Keratinocyte (primary cell): ENCODE measurements around the gene PRXL2A. TPM values are rescaled to one million over a fixed set of nuclear protein-coding genes. Genes with fewer than 3 reads are reported as not detected.
A peak's percentile ranks its signal among the peaks of the same experiment; 100 is the strongest.

Experiments
- DNase-seq: peaks from one replicate; pipeline ENCODE4 v3.0.0-alpha.2; 2011; ENCODE audit warnings: low read depth, missing footprints, low spot score
- FAIRE-seq: peaks from 2 replicates; lab custom pipeline; 2011; peaks lifted over from hg19 to GRCh38; lab: Jason Lieb, UNC
- H2AFZ ChIP-seq: 2 replicates; pipeline ENCODE4 v1.6.0; 2012; ENCODE audit warnings: low read length, control low read depth, inconsistent platforms; ENCODE audit not compliant: control insufficient read depth
- H3K27ac ChIP-seq: 2 replicates; pipeline ENCODE4 v1.5.1; 2011; ENCODE audit warnings: low read length; ENCODE audit not compliant: control insufficient read depth, insufficient read depth
- H3K27me3 ChIP-seq: 3 replicates; pipeline ENCODE4 v1.6.0; 2011; ENCODE audit warnings: low read length; ENCODE audit not compliant: control insufficient read depth, insufficient read depth; ENCODE audit errors: extremely low read depth
- H3K36me3 ChIP-seq, 2 experiments: 2 replicates in 1 of 2; 3 replicates in 1 of 2; pipeline ENCODE4 v1.5.1; 2011; ENCODE audit warnings: low read length in 2 of 2, mild to moderate bottlenecking in 1 of 2; ENCODE audit not compliant: control insufficient read depth in 2 of 2, insufficient read depth in 2 of 2; ENCODE audit errors: extremely low read depth in 1 of 2
- H3K4me1 ChIP-seq: 3 replicates; pipeline ENCODE4 v1.5.1; 2011; ENCODE audit warnings: low read length; ENCODE audit not compliant: control insufficient read depth, insufficient read depth; ENCODE audit errors: extremely low read depth
- H3K4me2 ChIP-seq: 3 replicates; pipeline ENCODE4 v1.6.0; 2011; ENCODE audit warnings: low read depth, low read length; ENCODE audit not compliant: control insufficient read depth, insufficient read depth; ENCODE audit errors: extremely low read depth
- H3K4me3 ChIP-seq, 3 experiments: fragments of 200-600 bp in 1 of 3; sonication (generic) in 1 of 3; 2 replicates in 2 of 3; 3 replicates in 1 of 3; pipeline ENCODE4 v1.5.1; 2011 to 2016; ENCODE audit warnings: low read length in 3 of 3, mild to moderate bottlenecking in 3 of 3, control low read depth in 2 of 3, inconsistent platforms in 1 of 3, low read depth in 1 of 3, mixed read lengths in 1 of 3, mixed run types in 1 of 3, moderate library complexity in 1 of 3; ENCODE audit not compliant: control insufficient read depth in 2 of 3, insufficient read depth in 2 of 3; ENCODE audit errors: extremely low read depth in 1 of 3
- H3K79me2 ChIP-seq: 2 replicates; pipeline ENCODE4 v1.6.0; 2012; ENCODE audit warnings: low read length; ENCODE audit not compliant: control insufficient read depth, insufficient read depth
- H3K9ac ChIP-seq: 3 replicates; pipeline ENCODE4 v1.6.0; 2011; ENCODE audit warnings: low read length; ENCODE audit not compliant: control insufficient read depth, insufficient read depth; ENCODE audit errors: extremely low read depth
- H3K9me1 ChIP-seq: 3 replicates; pipeline ENCODE4 v1.6.0; 2011; ENCODE audit warnings: low read length; ENCODE audit not compliant: control insufficient read depth, insufficient read depth; ENCODE audit errors: extremely low read depth
- H3K9me3 ChIP-seq: 2 replicates; pipeline ENCODE4 v1.5.1; 2012; ENCODE audit warnings: low read depth, low read length; ENCODE audit not compliant: control insufficient read depth
- H4K20me1 ChIP-seq: 3 replicates; pipeline ENCODE4 v1.6.0; 2011; ENCODE audit warnings: low read length; ENCODE audit not compliant: control insufficient read depth, insufficient read depth; ENCODE audit errors: extremely low read depth
- EZH2 ChIP-seq: IDR thresholded peaks from one replicate; pipeline ENCODE4 v1.6.1; 2012; ENCODE audit warnings: inconsistent platforms, mild to moderate bottlenecking, low read length, moderate library complexity
- dilution Hi-C: fragments of 300-500 bp; cut with MboI; formaldehyde crosslinking; loops from one replicate; pipeline ENCODE4 v1.7.0; 2020; ENCODE audit warnings: low sequenced_read_pairs; ENCODE audit not compliant: extremely low pct_ligation_motif_present
- polyA plus RNA-seq, 5 experiments: library from polyadenylated mRNA; depleted of rRNA in 3 of 5; stranded (reverse) in 3 of 5; stranded (forward) in 1 of 5; unstranded in 1 of 5; fragments of >200 nt; gene quantifications; 1 replicate in 1 of 5; 2 replicates in 3 of 5; 3 replicates in 1 of 5; pipeline versions ENCODE4 v1.2.1 to v1.2.3, GENCODE V29; 2011 to 2012; ENCODE audit warnings: missing spikeins in 2 of 5, low read depth in 1 of 5, low replicate concordance in 1 of 5
- TF ChIP-seq, protein P1 (sequence below), 3 experiments: IDR thresholded peaks in 1 of 3; conservative IDR thresholded peaks in 1 of 3; optimal IDR thresholded peaks in 1 of 3; 2 replicates in 2 of 3; 3 replicates in 1 of 3; pipeline versions ENCODE3 to v1.5.1; 2011; ENCODE audit warnings: low read length in 3 of 3, mild to moderate bottlenecking in 3 of 3, moderate library complexity in 2 of 3, control low read depth in 1 of 3, inconsistent platforms in 1 of 3; ENCODE audit not compliant: insufficient read depth in 2 of 3; ENCODE audit errors: extremely low read depth in 1 of 3

The PRXL2A gene
- polyA plus RNA-seq, 1 donor (not counting 4 experiments of a cell fraction or from before 2014, with no cell fraction given): 71.6 TPM

DNA sequence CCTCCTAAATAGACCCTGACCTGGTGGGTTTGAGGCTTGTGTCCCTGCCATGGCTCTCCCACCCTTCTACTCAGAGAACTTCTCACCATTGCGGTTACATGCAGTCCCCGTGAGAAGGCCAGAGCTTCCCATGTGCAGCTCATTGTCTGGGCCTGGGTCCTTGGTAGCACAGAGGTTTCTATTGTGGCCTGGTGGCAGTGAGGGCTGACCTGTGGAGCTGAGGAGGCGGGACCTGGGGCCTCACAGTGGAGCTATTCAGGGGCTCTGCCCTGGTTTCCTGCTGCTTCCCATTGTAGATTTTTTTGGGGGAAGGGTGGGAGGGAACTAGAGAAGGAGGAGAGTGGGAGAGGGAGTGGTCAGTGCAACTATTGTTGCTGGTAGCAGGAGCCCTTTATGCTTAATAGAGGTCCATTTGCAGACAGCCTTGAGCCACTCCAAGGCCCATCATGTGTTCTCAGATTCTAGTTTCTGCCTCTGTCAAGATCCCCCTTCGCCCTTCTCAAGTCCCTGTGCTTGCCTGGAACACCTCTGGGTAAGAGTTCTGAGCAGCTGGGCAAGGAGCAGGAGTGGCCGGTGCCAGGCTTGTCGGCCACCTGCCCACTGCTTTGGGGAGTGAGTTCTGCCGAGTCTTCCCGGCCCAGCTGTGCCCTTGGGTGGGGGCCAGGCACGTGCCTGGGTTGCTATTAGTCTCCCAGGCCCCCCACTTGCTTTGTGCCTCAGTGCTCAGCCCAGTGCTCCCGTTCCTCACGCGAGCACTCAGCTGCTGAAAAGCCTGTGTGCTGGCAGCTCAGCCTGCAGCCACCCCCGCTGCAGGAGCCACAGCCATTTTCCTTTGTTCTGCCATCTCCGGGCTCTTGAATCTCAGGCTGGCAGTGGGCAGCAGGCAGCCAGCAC is 56.5 kb downstream of the PRXL2A start:
- no peak overlapping the region for H2AFZ ChIP-seq
- no peaks in the 10 kb centered on the region for H3K9me3 ChIP-seq
- peaks cover 98% of the 10 kb centered on the region for H3K4me1 ChIP-seq
- peak overlapping the region; percentile 35 for H3K4me2 ChIP-seq
- H3K36me3 ChIP-seq: peaks cover 15 to 24% of the 10 kb centered on the region in 2 experiments
- H3K9me1 ChIP-seq: peaks cover 10% of the 10 kb centered on the region
- no peak for TF ChIP-seq EZH2
- TF ChIP-seq, protein P1, sequence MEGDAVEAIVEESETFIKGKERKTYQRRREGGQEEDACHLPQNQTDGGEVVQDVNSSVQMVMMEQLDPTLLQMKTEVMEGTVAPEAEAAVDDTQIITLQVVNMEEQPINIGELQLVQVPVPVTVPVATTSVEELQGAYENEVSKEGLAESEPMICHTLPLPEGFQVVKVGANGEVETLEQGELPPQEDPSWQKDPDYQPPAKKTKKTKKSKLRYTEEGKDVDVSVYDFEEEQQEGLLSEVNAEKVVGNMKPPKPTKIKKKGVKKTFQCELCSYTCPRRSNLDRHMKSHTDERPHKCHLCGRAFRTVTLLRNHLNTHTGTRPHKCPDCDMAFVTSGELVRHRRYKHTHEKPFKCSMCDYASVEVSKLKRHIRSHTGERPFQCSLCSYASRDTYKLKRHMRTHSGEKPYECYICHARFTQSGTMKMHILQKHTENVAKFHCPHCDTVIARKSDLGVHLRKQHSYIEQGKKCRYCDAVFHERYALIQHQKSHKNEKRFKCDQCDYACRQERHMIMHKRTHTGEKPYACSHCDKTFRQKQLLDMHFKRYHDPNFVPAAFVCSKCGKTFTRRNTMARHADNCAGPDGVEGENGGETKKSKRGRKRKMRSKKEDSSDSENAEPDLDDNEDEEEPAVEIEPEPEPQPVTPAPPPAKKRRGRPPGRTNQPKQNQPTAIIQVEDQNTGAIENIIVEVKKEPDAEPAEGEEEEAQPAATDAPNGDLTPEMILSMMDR (optimal IDR thresholded peaks at IDR 0.05 in 1 of 3, IDR thresholded peaks at IDR 0.05 in 1 of 3, conservative IDR thresholded peaks at IDR 0.05 in 1 of 3; ENCODE audit: extremely low read depth in 1 of 3, insufficient read depth in 2 of 3, low read length in 3 of 3): no peak
- DNase-seq (no peak), FAIRE-seq (no peak)
- peaks cover 34% of the 10 kb centered on the region for H4K20me1 ChIP-seq
- H3K27ac ChIP-seq: peak overlapping the region; percentile 84
- peaks cover 97% of the 10 kb centered on the region for H3K79me2 ChIP-seq
- dilution Hi-C loops: no loop called here
- no peaks in the 10 kb centered on the region for H3K27me3 ChIP-seq
- peak overlapping the region; percentile 48 for H3K9ac ChIP-seq
- H3K4me3 ChIP-seq: peak overlapping the region in 2 of 3 experiments; percentile 1 to 9

DNA sequence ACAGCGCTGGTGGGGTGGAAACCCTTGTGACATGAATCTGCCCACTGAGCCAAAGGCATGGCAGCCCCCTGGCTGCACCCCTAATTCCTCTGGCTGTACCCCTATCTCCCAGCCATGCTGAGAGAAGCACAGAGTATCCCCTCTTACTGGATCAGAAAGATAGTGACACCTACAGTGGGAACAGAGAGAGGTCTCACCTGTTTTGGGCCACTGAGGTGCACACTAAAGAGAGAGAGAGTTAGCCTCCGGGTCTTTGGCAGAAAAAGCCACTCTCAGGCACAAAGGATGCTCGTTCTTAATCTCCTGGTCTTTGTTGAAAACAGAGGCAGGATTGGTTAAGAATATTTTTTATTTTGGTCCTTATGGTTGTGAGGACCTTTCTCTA is 57.1 kb downstream of the PRXL2A start:
- Histone ChIP-seq H3K9ac (peak overlapping the region; percentile 48), H4K20me1 (peaks cover 32% of the 10 kb centered on the region), H3K36me3 (peaks cover 15 to 24% of the 10 kb centered on the region in 2 experiments), H3K4me1 (peaks cover 98% of the 10 kb centered on the region), H3K9me1 (peaks cover 10% of the 10 kb centered on the region), H3K4me2 (peak overlapping the region; percentile 35), H3K9me3 (no peaks in the 10 kb centered on the region), H3K27ac (peak overlapping the region; percentile 84), H3K79me2 (peaks cover 92% of the 10 kb centered on the region), H3K27me3 (no peaks in the 10 kb centered on the region), H3K4me3 (no peak overlapping the region), H2AFZ (no peak overlapping the region)
- DNase-seq: no peak
- dilution Hi-C loops: no loop called here
- no peak for FAIRE-seq
- no peak for TF ChIP-seq EZH2
- TF ChIP-seq, protein P1 (optimal IDR thresholded peaks at IDR 0.05 in 1 of 3, IDR thresholded peaks at IDR 0.05 in 1 of 3, conservative IDR thresholded peaks at IDR 0.05 in 1 of 3; ENCODE audit: extremely low read depth in 1 of 3, insufficient read depth in 2 of 3, low read length in 3 of 3): no peak
